NCI-H460 (cell line): ENCODE measurements around the gene WDR27. TPM values are rescaled to one million over a fixed set of nuclear protein-coding genes. Genes with fewer than 3 reads are reported as not detected.

Experiments used
- DNase-seq: peaks from one replicate; pipeline ENCODE4 v3.0.0-alpha.2; 2016; ENCODE audit warnings: low read depth; ENCODE audit errors: extremely low read depth
- total RNA-seq: library from RNA; depleted of rRNA; stranded (reverse); fragments of >200 nt; shearing (Covaris generic); gene quantifications from 2 replicates; pipeline ENCODE4 v1.2.3, GENCODE V29; 2014

The WDR27 gene
- total RNA-seq, 1 experiment from 2014 or later, result 24.0 TPM

DNA sequence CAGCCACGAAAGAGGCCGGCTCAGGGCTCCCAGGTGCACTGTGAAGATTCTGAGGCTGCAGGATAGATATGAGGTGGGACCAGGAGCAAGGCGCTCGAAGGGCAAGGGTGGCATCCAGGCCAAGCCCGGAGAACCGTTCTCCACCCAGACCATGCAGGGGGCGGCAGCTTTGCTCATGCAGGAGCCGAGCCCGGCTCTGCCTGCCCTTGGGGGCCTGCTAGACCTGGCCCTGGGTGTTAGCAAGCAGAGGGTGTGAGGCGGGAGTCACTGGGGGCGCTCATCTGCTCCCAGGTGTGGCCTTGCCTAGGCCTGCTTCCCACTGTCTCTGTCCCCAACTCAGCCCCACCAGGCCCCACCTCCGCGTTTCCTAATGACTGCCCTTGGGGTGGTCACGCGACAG is 59.4 kb downstream of the WDR27 start:
- DNase-seq, result no peak

DNA sequence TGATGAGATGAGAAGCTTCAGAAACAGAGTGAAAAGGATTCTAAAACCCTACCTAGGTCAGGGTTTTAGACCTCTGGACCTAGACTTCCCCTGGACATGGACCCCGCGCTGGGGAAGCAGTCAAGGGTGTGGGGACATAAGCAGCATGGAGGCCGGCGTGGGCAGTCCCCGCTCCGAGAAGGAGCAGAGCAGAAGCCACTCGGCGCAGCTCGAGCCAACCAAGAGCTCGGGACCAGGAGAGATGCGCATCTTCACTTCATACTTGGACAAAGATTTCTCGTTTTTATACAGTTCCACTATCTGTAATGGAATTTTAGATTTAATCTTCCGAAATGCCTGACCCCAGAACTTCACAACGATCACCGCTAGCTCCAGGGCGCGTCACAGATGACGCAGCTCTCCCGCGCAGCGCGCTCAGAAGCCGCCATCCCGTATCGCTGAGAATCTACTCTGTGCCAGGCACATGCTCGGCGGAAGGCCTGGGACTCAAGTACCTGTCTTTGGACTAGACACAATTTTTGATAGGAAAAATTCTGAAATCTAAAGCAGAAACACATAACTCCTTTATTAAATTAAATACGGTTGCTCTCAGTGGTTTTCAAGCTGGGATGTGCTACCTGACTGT is 60.3 kb downstream of the WDR27 start:
- DNase-seq, result no peak

DNA sequence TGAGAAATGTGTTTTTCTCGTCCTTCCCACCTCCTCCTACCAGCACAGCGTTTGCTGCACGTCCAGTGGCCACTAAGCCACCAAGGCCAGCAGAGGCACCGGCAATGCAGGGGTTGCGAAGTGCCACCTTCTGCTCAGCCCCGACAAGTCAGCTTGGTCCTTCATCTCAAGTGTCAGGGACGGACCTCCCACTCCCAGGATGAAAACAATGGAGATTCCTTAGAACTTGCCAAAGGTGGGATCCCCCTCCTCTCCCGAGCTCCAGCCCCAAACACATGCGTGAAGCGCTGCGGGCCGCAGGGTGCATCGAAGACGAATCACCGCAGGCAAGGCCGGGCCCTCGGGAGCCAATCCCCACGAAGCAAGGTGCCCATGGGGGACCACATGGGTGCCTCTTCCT is 60.8 kb downstream of the WDR27 start:
- DNase-seq, result no peak

DNA sequence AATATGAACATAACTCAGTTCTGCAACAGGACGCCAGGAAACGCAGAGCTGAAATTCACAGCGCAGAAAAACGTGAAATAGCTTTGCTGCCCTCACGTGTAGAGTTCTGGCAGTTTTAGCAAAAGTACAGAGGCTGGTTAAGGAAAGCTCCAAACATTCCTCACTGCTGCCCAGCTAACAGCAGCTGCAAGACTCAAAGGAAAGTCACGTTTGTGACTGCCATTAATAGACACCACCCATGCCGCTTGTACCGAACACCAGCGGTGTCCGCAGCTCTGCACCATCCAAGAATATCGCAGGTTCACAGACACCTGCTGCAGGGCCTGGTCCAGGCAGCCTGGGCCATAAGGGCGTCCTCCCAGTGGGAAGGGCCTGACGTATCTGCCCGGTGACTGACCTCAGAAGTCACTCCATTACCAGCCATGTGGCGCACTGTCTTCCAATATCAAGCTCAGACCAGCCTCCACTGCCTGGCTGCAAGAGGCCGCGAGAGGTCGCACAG is 61.4 kb downstream of the WDR27 start:
- DNase-seq, result no peak

DNA sequence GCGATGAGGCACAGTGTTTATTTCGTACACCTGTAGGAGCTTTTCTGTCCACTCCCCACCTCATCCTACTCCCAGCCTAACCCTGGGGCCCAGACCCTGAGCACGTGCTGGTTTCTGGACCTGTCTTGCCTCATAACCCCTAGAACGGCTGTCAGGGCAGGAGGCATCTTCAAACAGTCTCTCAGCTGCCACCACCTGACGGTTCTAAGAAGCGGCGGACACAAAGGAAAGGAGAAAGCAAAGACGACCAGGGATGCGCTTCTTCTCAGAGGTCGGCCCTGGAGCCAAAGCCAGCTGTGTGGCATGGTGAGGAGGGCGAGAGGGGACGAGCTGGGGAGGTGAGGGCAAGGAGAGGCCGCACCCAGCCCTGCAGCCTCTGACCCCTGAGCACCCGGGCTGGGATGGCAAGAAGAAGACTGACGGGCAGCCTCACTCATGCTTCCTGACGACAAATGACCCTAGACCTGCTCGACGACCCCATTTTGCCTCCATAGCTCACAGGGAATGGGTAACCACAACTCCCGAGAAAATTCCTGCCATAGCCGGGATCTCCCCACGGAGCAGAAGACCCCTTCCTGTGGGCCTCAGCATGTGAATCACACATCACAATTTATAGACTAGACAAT is 62.1 kb downstream of the WDR27 start:
- no peak for DNase-seq

DNA sequence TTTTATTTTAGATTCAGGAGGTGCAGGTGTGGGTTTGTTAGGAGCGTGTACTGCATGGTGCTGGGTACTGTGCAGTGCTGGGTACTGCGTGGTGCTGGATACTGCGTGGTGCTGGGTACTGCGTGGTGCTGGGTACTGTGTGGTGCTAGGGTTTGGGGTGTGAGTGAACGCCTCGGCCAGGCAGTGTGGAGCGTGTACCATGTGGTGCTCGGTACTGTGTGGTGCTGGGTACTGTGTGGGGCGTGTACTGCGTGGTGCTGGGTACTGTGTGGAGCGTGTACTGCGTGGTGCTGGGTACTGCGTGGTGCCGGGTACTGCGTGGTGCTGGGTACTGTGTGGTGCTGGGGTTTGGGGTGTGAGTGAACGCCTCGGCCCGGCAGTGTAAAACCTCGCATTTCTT is 62.9 kb downstream of the WDR27 start:
- DNase-seq, result no peak

DNA sequence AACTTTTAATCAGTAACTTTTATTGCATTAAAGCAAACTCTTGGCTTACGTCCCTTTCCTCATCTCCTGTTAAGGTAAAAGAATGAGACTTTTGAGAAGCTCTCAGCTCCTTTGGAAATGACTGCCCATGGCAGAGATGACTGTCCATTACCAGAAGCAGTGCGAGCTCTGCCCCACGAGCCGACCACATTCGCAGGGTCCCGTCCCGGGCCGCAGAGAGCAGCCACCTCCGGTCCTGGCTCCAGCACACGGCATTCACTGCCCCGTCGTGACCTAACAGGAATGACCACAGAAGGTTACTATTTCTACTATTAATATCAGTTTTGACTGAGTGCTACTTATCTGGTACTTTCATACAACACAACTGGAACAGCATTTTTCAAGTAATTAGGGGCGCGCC is 63.4 kb downstream of the WDR27 start:
- DNase-seq, result no peak

DNA sequence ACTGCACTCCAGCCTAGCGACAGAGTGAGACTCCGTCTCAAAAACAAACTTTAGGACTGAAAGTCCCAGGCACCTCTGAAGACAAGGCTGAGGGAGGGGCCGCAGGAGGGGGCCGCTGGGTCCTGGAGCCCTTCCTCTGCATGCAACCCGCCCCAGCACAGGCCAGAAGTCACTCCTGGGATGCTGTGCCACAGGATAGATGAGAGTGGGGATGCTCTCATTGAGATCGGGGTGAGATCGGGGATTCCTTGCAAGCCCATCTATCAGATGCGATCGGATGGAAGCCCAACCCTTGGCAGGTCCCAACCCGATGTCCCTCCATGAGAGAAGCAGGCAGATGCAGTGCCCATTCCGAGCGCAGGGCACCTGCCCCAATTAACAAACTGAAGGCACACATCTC is 66.5 kb downstream of the WDR27 start:
- DNase-seq, result no peak

DNA sequence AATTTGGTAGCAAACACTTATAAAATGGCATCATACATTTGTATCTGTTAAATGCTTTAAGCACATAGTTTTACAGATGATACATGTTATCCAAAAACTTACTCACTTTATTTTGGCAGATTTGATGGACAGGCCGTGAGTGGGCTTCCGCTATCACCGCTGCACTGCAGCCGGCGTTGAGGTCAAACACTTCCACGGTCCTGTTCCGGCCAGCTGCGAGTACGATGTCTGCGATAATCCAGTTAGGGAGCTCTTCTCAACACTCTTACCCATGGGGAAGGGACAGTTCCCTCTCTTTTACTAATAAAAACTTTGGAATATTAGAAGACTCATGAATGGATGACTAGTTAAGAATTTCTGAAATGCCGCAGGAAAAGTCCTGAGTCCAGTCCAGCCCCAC is 69.0 kb downstream of the WDR27 start:
- no peak for DNase-seq

DNA sequence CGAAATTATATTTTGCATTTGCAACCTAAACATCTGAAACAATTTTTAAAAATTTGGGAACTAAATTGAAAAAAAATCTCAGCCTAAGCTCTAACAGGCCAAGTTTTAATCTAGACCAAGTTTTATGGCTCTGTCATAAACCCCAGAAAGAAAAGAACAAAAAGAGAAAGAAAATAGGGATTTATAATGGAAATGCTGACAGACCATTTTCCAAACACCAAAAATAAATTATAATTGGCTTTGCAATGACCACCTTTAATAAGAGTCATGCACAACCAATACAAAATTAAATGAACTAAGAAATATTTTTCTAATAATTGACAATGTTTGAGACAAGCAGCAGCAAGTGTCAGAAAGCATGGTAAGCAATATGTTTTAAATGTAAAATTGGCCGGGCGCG is 72.6 kb downstream of the WDR27 start:
- no peak for DNase-seq

DNA sequence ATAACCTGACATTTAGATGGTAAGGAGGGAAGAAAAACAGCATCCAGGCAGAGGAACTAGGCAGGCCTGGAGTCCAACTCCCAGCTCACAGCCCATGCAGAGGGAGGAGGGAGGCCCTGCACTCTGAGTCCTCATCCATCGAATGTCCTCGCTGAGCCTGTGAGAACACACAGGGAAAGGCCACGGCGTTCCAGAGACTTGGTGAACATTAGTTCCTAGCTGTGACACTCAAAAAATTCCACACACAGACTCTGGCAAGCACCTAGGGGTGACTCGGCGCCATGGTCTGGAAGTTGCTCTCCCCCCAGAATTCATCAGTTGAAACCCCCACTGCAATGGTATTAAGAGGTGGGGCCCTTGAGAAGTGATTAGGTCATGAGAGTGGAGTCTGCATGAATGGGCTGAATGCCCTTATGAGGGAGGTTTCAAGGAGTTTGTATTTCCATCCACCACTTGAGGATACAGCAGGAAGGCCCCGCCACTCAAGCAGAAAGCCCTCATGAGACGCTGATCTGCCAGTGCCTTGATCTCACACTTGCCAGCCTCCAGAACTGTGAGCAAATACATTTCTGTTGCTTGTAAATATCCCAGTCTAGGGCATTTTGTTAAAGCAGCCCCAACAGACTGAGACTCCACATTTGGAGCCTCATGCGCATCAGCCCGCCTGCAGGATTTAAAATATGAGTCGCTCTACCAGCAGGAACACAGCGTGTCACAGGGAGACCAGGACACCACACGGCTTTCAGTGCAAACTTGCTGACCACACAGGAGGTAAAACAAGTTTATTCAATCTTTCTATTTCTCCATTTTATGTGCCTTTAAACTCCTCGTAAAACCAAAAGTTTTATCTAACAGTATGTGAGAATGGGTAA is 73.9 kb downstream of the WDR27 start:
- DNase-seq, result no peak

DNA sequence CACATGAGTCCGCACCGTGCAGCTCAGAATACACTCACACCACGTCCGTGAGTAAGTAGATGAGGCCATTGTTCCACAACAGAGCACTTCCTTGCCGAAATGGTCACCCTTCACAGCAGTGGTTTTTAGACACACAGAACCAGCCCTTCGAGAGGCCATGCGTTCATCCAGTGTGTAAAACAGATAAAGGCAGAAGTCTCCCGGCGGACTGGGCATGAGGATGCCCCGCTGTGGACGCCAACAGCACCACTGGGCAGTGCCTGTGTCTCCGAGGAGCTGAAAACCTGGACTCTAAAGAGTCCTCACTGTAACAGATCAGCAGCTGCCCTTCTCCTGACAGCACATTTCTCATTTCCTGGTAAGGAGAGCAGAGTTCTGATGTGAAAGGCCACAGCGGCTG is 75.2 kb downstream of the WDR27 start:
- no peak for DNase-seq

DNA sequence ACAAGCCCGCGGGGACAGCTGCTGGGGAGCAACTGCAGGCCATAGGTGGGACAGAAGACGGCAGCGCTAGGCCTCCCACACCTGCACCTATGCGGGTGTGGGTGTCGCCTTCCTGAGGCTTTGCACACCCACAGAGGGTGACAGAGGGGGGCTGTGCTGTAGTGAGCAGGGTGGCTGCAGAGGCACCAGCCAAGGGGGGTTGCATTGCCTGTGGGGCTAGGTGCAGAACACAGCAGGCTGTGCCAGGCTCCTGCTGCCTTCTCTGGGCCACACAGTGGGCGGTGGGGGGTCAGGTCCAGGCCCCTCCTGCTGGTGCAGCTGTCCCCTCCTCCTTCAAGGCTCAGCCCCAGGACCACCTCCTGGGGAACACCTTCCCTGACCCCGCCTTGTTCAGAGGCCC is 75.7 kb downstream of the WDR27 start:
- no peak for DNase-seq

DNA sequence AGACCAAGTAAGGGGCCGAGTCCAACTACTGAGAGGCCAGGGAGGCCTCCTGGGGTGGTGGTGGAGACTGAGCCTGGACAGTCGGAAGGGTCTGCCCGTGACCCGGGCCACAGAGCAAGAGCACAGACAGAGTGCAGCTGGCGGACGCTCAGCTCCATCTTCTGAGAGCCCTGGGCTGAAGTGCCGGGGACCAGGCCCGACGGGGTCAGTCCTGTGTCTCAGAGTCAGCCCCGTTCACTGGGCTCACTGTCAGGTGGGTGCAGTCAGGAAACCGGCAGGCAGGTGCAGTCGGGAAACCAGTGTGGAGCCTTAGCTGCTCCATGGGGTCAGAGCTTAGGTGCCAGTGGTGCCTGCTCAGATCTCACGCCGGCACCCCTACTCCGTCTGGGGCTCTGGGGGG is 76.5 kb downstream of the WDR27 start:
- DNase-seq, result no peak

DNA sequence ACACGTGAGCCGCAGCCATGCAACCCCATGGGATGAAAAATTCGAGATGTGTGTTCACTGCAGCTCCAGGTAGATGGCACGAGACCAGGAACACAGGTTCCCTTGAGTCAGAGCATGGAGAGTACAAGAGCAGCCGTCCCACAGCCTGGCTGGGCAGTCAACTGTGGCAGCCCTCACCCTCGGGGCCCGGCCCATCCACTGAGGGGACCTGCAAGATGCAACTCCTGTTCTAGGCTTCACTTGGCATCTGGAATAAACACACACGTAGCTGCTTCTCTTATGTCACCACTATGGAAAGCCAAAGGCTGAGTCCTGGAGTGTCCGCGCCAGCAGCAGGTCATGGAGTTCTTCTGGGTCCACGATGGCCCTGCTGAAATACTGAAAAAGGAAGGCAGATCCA is 77.0 kb downstream of the WDR27 start:
- DNase-seq, result no peak

DNA sequence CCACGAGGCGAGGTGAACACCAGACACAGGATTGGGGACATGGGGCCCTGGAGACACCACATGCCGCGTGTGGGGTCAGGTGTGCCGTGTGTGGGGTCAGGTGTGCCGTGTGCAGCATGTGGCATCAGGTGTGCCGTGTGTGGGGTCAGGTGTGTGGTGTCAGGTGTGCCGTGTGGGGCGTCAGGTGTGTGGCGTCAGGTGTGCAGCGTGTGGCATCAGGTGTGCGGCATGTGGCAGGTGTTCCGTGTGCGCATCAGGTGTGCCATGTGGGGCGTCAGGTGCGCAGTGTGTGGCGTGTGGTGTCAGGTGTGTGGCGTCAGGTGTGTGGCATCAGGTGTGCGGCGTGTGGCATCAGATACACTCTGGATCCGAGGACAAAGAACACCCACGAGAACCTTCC is 77.9 kb downstream of the WDR27 start:
- DNase-seq, result no peak

DNA sequence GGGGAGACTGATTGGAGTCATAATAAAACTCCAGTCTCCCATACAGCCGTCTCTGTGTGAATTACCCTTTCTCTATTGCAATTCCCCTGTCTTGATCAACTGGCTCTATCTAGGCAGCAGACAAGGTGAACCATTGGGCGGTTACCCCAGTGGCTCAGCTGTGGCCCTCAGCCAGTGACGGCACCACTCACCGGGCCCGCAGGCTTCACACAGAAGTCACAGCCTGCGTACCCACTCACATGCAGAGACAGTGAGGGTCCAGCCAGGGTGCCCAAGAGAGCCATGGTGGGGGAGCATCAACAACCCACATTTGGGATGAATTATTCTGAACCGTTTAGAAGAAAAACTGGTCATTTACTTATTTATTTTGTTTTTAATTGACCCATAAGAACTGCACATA is 78.5 kb downstream of the WDR27 start:
- no peak for DNase-seq

DNA sequence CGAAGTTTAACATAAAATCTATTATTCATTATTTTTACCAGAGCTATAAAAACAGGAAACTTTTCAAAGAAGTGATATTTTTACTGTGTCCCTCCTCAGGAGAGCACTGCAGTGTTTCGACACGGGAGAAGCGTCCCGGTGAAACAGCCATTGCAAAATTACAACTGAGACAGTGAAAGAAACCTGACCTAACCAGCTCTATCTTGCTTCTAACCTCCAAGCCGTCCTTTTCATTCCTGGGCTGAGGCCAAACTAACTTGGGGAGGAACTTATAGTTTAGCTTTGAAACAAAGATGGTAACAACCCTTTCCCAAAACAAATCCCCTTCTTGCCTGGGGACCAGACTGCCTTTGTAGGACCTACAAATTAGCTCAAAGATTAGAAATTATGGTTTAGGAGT is 79.2 kb downstream of the WDR27 start:
- DNase-seq, result no peak

DNA sequence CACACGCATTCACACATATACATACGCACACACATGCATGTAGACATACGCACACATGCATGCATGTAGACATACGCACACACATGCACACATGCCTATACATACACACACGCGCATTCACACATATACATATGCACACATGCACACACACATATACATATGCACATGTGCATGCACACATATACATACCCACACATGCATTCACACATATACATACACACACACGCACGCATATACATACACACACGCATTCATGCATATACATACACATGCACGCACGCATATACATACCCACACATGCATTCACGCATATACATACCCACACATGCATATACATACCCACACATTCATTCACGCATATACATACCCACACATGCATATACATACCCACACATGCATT is 80.5 kb downstream of the WDR27 start:
- no peak for DNase-seq

DNA sequence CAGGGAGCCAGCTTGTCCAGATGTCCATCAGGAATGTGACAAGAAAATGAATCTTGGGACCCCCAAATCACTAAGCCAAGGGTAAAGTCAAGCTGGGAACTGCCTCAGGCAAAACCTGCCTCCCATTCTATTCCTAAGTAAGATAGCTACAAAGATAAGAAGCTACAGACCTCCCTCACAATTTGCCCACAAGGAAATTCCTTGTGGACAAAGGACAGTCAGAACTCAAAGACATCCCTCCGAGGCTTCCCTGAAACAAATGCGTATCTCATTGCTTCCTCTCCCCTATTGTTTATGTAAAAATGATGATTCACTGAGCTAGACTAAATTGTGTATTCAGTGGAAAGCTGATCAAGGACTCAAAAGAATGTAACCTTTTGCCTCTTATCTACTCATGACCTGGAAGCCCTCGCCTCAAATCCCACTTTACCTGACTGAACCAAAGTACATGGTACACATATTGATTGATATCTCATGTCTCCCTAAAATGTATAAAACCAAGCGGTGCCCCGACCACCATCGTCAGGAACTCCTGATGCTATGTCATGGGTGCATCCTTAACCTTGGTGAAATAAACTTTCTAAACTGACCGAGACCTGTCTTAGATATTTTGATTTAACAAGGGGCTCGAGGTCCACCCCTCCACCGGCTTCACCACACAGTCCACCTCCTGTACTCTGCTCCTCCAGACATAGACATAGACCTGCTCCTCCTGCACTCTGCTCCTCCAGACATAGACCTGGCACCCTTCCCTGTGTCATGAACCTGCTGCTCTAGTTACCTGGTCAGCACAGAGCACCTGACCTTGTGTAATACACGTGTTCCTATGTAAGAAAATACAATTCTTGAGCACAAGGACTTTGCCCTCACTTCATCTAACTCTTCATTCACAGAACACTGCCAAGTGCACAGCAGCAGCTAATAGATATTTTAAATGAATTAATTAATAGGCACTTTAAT is 81.4 kb downstream of the WDR27 start:
- no peak for DNase-seq

DNA sequence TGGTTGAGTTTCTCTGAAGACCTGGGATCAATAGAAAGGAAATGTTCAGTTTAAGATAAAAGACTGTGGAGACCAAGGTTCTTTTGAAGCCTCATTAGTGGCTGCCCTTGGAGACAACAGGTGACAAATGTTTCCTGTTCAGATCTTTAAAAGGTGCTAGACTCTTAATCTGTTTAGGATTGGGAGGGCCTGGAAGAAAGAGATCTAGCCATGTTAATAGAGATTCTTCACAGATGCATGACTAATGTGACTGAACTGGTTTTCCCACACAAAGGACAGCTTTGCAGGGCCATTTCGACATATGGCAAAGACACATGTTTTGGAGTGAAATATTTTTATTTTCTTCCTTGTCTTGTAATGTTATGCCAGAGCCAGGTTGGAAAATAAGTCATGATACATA is 82.2 kb downstream of the WDR27 start:
- DNase-seq, result no peak
